T-helper 1 cell (primary cell): ENCODE results near the gene SH3GL3.

Experiments used
- DNase-seq, 5 donors: peaks; one replicate each; pipeline ENCODE4 v3.0.0-alpha.2; 2012 to 2020

SH3GL3 gene

GRCh38 chr15:83571820-83572707 lies 124.9 kb downstream of the SH3GL3 start:
- no peak for DNase-seq

GRCh38 chr15:83574345-83574744 lies 127.2 kb downstream of the SH3GL3 start:
- no peak for DNase-seq

GRCh38 chr15:83578691-83579090 lies 131.6 kb downstream of the SH3GL3 start:
- DNase-seq, result no peak

- DNase-seq, result no peak
These were observed 134.2 kb downstream of the SH3GL3 start for GRCh38 chr15:83581381-83581780.

GRCh38 chr15:83582381-83582780 lies 135.2 kb downstream of the SH3GL3 start:
- no peak for DNase-seq

GRCh38 chr15:83585601-83586335 lies 138.6 kb downstream of the SH3GL3 start:
- no peak for DNase-seq

GRCh38 chr15:83587091-83587490 lies 139.9 kb downstream of the SH3GL3 start:
- DNase-seq, result no peak

- DNase-seq, result no peak
These were observed 141.3 kb downstream of the SH3GL3 start for GRCh38 chr15:83588441-83588840.

GRCh38 chr15:83592370-83593040 lies 145.4 kb downstream of the SH3GL3 start:
- DNase-seq, result no peak

GRCh38 chr15:83595191-83595590 lies 148.1 kb downstream of the SH3GL3 start:
- DNase-seq, result no peak

GRCh38 chr15:83598031-83598430 lies 150.9 kb downstream of the SH3GL3 start:
- no peak for DNase-seq

GRCh38 chr15:83602021-83602420 lies 154.9 kb downstream of the SH3GL3 start:
- no peak for DNase-seq

GRCh38 chr15:83604549-83604948 lies 157.4 kb downstream of the SH3GL3 start:
- DNase-seq, result no peak

GRCh38 chr15:83605111-83605945 lies 158.2 kb downstream of the SH3GL3 start:
- DNase-seq, result no peak

- no peak for DNase-seq
These were observed 163.0 kb downstream of the SH3GL3 start for GRCh38 chr15:83610132-83610531.

- no peak for DNase-seq
These were observed 164.0 kb downstream of the SH3GL3 start for GRCh38 chr15:83610901-83611685.

- DNase-seq, result no peak
These were observed 165.1 kb downstream of the SH3GL3 start for GRCh38 chr15:83612226-83612625.

GRCh38 chr15:83612898-83613635 lies 165.9 kb downstream of the SH3GL3 start:
- DNase-seq, result no peak

- DNase-seq, result no peak
These were observed 166.6 kb downstream of the SH3GL3 start for GRCh38 chr15:83613714-83614113.

- no peak for DNase-seq
These were observed 169.7 kb downstream of the SH3GL3 start for GRCh38 chr15:83616840-83617239.
